Fibroblast of villous mesenchyme (primary cell): ENCODE measurements around the gene ZNF382. TPM values are rescaled to one million over a fixed set of nuclear protein-coding genes. Genes with fewer than 3 reads are reported as not detected.

ENCODE experiments used
- DNase-seq: peaks from one replicate; pipeline ENCODE4 v3.0.0-alpha.2; 2010; ENCODE audit warnings: low read depth
- H3K4me3 ChIP-seq: 2 replicates; pipeline ENCODE4 v1.5.1; 2011; ENCODE audit warnings: low read depth, mild to moderate bottlenecking, low read length
- total RNA-seq: library from RNA; depleted of rRNA; stranded (reverse); fragments of >200 nt; gene quantifications from 2 replicates; pipeline ENCODE4 v1.2.3, GENCODE V29; 2012
- TF ChIP-seq, protein P1 (sequence below): IDR thresholded peaks from 2 replicates; pipeline ENCODE4 v1.5.1; 2012; ENCODE audit warnings: low read depth, mild to moderate bottlenecking, low read length; ENCODE audit not compliant: insufficient read depth

Gene ZNF382
- total RNA-seq, 1 donor, result 10.4 TPM

DNA sequence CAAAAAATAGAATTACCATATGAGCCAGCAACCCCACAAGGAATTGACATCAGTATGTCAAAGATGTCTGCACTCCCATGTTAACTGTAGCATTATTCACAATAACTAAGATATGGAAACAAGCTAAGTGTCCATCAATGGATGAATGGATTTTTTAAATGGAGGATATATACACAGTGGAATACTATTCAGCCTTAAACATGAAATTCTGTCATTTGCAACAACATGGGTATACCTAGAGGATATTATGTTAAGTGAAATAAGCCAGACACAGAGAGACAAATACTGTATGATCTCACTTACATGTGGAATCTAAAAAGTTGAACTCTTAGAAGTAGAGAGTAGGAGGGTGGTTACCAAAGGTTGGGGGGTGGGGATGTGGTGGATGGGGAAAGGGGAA is 74.3 kb downstream of the ZNF382 start:
- H3K4me3 ChIP-seq, result no peak overlapping the region
- DNase-seq, result no peak
- TF ChIP-seq, protein P1, sequence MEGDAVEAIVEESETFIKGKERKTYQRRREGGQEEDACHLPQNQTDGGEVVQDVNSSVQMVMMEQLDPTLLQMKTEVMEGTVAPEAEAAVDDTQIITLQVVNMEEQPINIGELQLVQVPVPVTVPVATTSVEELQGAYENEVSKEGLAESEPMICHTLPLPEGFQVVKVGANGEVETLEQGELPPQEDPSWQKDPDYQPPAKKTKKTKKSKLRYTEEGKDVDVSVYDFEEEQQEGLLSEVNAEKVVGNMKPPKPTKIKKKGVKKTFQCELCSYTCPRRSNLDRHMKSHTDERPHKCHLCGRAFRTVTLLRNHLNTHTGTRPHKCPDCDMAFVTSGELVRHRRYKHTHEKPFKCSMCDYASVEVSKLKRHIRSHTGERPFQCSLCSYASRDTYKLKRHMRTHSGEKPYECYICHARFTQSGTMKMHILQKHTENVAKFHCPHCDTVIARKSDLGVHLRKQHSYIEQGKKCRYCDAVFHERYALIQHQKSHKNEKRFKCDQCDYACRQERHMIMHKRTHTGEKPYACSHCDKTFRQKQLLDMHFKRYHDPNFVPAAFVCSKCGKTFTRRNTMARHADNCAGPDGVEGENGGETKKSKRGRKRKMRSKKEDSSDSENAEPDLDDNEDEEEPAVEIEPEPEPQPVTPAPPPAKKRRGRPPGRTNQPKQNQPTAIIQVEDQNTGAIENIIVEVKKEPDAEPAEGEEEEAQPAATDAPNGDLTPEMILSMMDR, result no peak

Other genes with a start within 250 kb of the ZNF382 start
- gene ZFP14, start 226.1 kb upstream of the ZNF382 start, total RNA-seq, result 2.6 and 4.7 TPM in 2 replicates
- gene ZFP82, start 186.7 kb upstream of the ZNF382 start, total RNA-seq, result 3.5 and 8.2 TPM in 2 replicates
- gene ZNF566, start 115.8 kb upstream of the ZNF382 start, total RNA-seq, result 8.4 and 11.2 TPM in 2 replicates
- 11.3 and 21.6 TPM in 2 replicates for gene ZNF260, start 77.0 kb upstream of the ZNF382 start, total RNA-seq
- 7.7 and 14.2 TPM in 2 replicates for gene ZNF529, start 32.0 kb upstream of the ZNF382 start, total RNA-seq
- 10.3 and 13.4 TPM in 2 replicates for gene ZNF461, start 61.5 kb downstream of the ZNF382 start, total RNA-seq
- 4.2 and 8.2 TPM in 2 replicates for gene ZNF567, start 82.3 kb downstream of the ZNF382 start, total RNA-seq
- 3.2 and 3.9 TPM in 2 replicates for gene ZNF850, start 167.5 kb downstream of the ZNF382 start, total RNA-seq
- gene ZNF790, start 233.1 kb downstream of the ZNF382 start, total RNA-seq, result 4.5 and 10.4 TPM in 2 replicates
- gene ZNF345, start 245.6 kb downstream of the ZNF382 start, total RNA-seq, result 2.3 and 6.0 TPM in 2 replicates